AG09309 (cell line): ENCODE measurements around the gene PLEKHA4.

Experiments
- DNase-seq: peaks from one replicate; pipeline ENCODE4 v3.0.0-alpha.2; 2010; ENCODE audit warnings: low read depth
- H3K4me3 ChIP-seq: 2 replicates; pipeline ENCODE4 v1.5.1; 2011; ENCODE audit warnings: mild to moderate bottlenecking, low read depth, low read length, moderate library complexity; ENCODE audit not compliant: control insufficient read depth
- CTCF ChIP-seq: IDR thresholded peaks from 2 replicates; pipeline ENCODE4 v1.5.1; 2011; ENCODE audit warnings: mild to moderate bottlenecking, low read depth, low read length, inconsistent platforms; ENCODE audit not compliant: insufficient read depth, control insufficient read depth; ENCODE audit errors: missing control alignments

The PLEKHA4 gene

GRCh38 chr19:48813123-48813913, 55.1 kb downstream of the PLEKHA4 start:
- peak; percentile 16 for TF ChIP-seq CTCF
- DNase-seq, result no peak
- H3K4me3 ChIP-seq, result no peak overlapping the region

DNA sequence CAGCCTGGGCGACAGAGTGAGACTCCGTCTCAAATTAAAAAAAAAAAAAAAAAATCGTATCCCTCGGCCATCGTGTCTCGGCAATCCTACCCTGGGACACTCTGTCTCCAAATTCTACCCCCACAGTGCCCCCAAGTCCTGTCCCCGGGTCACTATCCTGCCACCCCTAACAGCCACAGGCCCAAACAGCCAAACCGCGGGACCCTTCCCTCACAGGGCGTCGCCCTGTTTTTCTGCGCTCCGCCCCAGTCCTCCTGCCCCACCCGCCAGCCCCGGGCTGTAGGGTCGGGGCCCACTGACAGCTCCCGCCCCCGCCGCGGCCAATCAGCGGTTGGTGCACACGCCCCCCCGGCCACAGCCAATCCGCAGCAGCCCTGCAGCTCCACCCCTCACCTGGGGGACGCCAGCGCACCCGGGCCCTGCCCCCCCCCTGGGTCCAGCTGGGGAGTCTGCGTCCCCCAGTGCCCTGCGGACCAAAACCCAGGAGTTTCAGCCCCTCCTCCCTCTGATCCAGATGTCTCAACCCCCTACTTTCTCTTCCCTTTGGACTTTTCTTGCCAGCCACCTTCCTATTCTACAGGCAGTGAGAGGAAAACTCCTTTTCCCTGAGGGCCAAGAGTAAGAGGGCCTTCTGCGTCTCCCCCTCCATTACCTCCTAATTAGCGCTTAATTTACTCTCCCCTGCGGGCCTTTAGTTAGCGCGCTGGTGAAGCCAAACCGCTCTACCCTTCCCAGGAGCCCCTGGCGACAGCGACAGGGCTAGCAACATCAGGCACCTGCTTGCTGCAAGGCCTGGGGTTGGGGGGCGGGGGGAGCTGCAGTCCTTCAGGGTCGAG, 56.1 kb downstream of the PLEKHA4 start:
- no peak for TF ChIP-seq CTCF
- no peak for DNase-seq
- H3K4me3 ChIP-seq, result peak overlapping the region; percentile 80

DNA sequence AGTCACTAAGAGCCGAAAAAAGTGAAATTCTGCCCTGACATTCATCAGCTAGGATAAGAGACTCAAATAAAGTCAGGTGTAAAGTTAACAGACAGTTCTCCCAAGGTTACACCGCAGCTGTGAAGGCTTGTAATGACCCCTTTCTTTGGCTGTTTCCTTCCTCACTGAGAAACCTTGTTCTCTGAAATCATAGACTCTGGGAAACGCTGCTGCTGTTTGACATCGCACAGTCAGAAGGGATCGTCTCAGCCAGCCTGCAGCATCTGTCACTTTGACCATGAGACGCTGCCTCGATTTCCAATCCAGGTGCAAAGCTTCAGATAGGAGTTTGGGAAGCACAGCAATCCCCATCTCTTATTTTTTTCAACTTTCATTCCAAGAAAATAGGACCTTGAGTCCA, 58.3 kb downstream of the PLEKHA4 start:
- DNase-seq, result no peak
- TF ChIP-seq CTCF, result no peak
- H3K4me3 ChIP-seq, result peak overlapping the region; percentile 80

GRCh38 chr19:48807590-48808308, 60.7 kb downstream of the PLEKHA4 start:
- no peak for DNase-seq
- no peak for TF ChIP-seq CTCF
- no peak overlapping the region for H3K4me3 ChIP-seq

- DNase-seq, result no peak
- H3K4me3 ChIP-seq, result no peak overlapping the region
- TF ChIP-seq CTCF, result no peak
Measured at GRCh38 chr19:48806818-48807589, 61.4 kb downstream of the PLEKHA4 start.

DNA sequence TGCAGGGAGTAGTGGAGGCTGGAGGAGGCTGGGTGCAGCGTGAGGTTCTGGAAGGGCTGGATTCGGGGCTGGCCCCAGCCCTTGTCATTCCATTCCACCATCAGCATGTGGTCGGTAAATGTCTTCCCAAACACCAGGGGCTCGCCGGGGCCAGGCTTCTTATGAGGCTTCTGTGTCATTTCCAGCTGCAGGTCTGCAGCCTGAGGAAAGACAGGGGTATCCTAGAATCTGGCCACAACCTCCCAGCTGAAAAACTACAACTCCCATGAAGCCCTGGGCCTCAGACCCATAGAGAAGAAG, 61.9 kb downstream of the PLEKHA4 start:
- no peak overlapping the region for H3K4me3 ChIP-seq
- DNase-seq, result no peak
- no peak for TF ChIP-seq CTCF
